Astrocyte of the cerebellum (primary cell): ENCODE data around the gene NHLRC1.

Experiments used
- DNase-seq: peaks from one replicate; pipeline ENCODE4 v3.0.0-alpha.2; 2011; ENCODE audit warnings: low read depth
- H3K4me3 ChIP-seq: 2 replicates; pipeline ENCODE4 v1.5.1; 2011; ENCODE audit warnings: mild to moderate bottlenecking, low read depth, low read length, moderate library complexity
- in situ Hi-C: cut with HindIII; loops from 2 replicates; pipeline ENCODE4 v1.10.0; 2017; ENCODE audit warnings: low sequenced_read_pairs
- TF ChIP-seq, protein P1 (sequence below): IDR thresholded peaks from 2 replicates; pipeline ENCODE4 v1.5.1; 2012; ENCODE audit warnings: low read length, low read depth, moderate library complexity, mild to moderate bottlenecking; ENCODE audit errors: missing control alignments

The NHLRC1 gene

DNA sequence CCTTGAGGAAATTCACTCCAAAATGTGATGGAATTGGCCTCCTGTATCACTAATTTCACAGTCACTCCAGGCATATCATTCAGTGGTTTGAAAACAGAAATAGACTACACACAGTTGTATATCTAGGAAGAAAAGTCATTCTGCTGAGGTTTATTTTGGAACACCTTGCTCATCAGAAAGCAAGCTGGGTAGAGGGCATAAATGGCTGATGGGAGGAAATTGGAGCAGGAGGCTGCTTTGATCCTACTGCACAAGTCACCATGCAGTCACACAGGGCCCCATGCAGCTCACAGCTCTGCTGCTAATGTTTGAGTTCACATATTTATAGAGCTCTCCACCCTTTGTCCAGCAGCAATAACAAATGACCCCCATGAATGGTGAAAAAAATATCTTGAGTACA is 12.3 kb downstream of the NHLRC1 start:
- TF ChIP-seq, protein P1, sequence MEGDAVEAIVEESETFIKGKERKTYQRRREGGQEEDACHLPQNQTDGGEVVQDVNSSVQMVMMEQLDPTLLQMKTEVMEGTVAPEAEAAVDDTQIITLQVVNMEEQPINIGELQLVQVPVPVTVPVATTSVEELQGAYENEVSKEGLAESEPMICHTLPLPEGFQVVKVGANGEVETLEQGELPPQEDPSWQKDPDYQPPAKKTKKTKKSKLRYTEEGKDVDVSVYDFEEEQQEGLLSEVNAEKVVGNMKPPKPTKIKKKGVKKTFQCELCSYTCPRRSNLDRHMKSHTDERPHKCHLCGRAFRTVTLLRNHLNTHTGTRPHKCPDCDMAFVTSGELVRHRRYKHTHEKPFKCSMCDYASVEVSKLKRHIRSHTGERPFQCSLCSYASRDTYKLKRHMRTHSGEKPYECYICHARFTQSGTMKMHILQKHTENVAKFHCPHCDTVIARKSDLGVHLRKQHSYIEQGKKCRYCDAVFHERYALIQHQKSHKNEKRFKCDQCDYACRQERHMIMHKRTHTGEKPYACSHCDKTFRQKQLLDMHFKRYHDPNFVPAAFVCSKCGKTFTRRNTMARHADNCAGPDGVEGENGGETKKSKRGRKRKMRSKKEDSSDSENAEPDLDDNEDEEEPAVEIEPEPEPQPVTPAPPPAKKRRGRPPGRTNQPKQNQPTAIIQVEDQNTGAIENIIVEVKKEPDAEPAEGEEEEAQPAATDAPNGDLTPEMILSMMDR = no peak
- in situ Hi-C loops = no loop called here
- no peak for DNase-seq
- H3K4me3 ChIP-seq = no peak overlapping the region

DNA sequence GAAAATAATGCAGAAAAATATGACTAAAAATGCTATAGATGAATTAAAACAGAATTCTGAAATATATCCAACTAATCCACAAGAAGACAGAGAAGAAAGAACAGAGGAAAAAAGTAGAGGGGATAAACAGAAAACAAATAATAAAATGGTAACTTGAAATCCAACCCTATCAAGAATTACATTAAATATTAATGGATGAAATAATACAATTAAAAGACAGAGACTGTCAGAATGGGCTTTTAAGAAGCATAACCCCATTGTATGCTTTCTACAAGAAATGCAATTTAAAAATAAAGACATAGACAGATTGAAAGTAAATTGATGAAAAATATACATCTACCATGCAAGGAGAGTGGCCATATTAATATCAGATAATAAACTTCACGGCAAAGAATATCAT is 15.4 kb downstream of the NHLRC1 start:
- TF ChIP-seq, protein P1 = no peak
- H3K4me3 ChIP-seq = no peak overlapping the region
- no peak for DNase-seq
- in situ Hi-C loops = no loop called here

DNA sequence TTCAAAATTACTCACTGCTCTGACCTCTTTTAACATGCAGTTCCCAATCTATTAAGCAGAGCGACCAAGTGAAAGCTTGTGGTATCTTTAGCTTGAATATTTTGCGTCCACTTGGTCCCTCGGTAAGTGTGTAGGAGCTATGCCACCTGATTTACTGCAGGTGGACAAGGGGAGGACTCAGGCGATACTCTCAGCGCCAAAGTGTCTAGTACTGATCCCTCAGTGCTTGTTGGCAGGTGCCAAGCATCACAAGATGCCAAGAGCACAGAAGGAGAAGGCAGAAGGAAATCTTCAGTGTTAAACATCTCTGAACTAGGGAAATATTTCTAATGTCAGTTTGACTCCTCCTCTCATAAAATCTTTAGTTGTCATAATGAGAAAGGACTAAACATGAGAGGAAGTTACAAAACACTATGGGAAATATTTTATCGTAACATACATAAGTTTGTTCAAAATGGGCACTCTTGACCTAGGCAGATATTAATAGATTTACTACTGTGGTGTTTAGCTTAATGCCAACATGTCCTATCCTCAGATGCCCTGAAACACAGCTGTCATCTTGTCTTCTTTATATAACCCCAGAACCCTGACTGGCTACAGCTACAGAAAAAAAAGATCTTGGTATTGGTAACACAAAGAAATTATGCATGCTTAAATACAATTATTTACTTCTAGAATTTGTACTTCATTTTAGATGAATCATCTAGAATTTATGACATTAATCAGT is 19.5 kb downstream of the NHLRC1 start:
- DNase-seq = no peak
- H3K4me3 ChIP-seq = no peak overlapping the region
- TF ChIP-seq, protein P1 = no peak
- in situ Hi-C loops = loop anchor here (5.0 kb wide), 1 partner anchor 36 kb away; no protein-coding TSS in a partner anchor

DNA sequence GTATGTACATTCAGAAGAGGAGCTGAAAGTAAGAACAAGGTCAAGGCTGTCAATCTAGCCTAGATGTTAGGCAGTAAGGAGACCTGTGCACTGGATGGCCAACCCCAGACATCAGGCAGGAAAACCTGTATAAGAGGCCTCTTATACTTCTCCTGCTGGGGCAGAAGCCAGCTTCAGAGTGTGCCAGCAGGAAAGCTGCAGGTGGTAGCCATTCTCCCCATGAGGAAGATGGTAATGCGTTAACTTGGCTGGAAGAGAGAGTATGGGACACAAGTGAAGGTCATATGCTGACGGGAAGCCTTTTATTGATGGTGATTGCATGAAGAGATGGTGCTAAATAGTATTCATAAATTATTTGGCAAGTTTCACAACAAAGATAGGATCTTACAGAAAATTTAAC is 20.6 kb downstream of the NHLRC1 start:
- DNase-seq = no peak
- H3K4me3 ChIP-seq = no peak overlapping the region
- in situ Hi-C loops = loop anchor here (5.0 kb wide), 1 partner anchor 35 kb away; no protein-coding TSS in a partner anchor
- TF ChIP-seq, protein P1 = no peak

DNA sequence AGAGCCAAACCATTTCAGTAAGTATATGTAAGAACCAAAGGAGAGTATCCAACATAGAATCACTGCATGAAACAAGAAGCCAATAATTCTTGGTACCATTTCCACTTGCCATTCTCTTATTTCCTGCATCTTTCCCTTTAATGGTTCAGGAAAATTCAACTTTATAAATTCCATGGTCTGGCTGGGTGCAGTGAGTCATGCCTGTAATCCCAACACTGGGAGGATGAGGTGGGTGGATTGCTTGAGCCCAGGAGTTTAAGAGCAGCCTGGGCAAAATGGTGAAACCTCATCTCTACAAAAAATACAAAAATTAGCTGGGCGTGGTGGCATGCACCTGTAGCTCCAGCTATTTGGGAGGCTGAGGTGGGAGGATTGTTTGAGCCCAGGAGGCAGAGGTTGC is 21.2 kb downstream of the NHLRC1 start:
- in situ Hi-C loops = loop anchor here (5.0 kb wide), 1 partner anchor 34 kb away; no protein-coding TSS in a partner anchor
- DNase-seq = no peak
- H3K4me3 ChIP-seq = no peak overlapping the region
- TF ChIP-seq, protein P1 = no peak

DNA sequence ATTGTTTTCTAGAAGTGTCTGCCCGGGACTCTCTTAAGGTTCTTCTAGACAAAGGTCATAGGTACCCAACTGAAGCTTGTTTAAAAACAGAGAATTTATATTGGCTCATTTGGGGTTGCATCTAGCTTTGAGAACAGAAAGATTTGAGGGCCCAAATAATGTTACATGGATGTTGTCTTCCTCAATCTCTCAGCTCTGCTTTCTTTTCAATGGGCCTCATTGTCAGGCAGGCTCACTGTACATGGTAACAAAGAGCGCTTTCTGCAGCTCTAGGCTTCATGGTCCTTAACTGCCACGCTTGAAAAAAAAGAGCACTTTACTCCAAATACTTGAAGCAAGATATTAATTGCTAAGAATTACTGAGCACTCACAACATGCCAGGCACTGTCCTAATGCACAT is 22.2 kb downstream of the NHLRC1 start:
- in situ Hi-C loops = loop anchor here (5.0 kb wide), 1 partner anchor 33 kb away; no protein-coding TSS in a partner anchor
- DNase-seq = no peak
- no peak overlapping the region for H3K4me3 ChIP-seq
- TF ChIP-seq, protein P1 = no peak
